GM23338 (cell line): Measurements from ENCODE around the gene CMC1. TPM values are rescaled to one million over a fixed set of nuclear protein-coding genes. Genes with fewer than 3 reads are reported as not detected.
"Not testable (repeated sequence)": the region's sequence is repeated elsewhere in the genome, so short reads cannot be mapped to it uniquely, and the experiment has no call there.

Source experiments
- ATAC-seq: fragments of 200-7000 bp; cut with Tn5 transposase; 3 replicates; pipeline ENCODE4 v1.9.1; 2020
- DNase-seq: peaks from one replicate; pipeline ENCODE4 v3.0.0-alpha.2; 2015; ENCODE audit warnings: low spot score
- H2AFZ ChIP-seq: fragments of 200-600 bp; sonication (generic); 2 replicates; pipeline ENCODE4 v1.8.0; 2016; ENCODE audit warnings: antibody characterized with exemption, mild to moderate bottlenecking, moderate library complexity
- H3F3A ChIP-seq: fragments of 200-600 bp; sonication (generic); replicated peaks from 2 replicates; pipeline ENCODE4 v1.8.0; 2017; ENCODE audit warnings: antibody characterized with exemption, mixed run types, low read depth
- H3K27ac ChIP-seq: fragments of 200-600 bp; sonication (generic); 2 replicates; pipeline ENCODE4 v1.6.1; 2016; ENCODE audit warnings: low read depth
- H3K27me3 ChIP-seq: fragments of 200-600 bp; sonication (generic); 2 replicates; pipeline ENCODE4 v1.8.0; 2016; ENCODE audit warnings: mild to moderate bottlenecking, mixed run types, moderate library complexity; ENCODE audit not compliant: insufficient read depth
- H3K36me3 ChIP-seq: fragments of 200-600 bp; sonication (generic); 2 replicates; pipeline ENCODE4 v1.8.0; 2016; ENCODE audit warnings: mild to moderate bottlenecking; ENCODE audit not compliant: insufficient read depth
- H3K4me1 ChIP-seq: fragments of 200-600 bp; sonication (generic); 2 replicates; pipeline ENCODE4 v1.8.0; 2016; ENCODE audit warnings: mild to moderate bottlenecking, moderate library complexity; ENCODE audit not compliant: insufficient read depth
- H3K4me2 ChIP-seq: fragments of 200-600 bp; sonication (generic); 2 replicates; pipeline ENCODE4 v1.7.1; 2017; ENCODE audit warnings: mixed run types
- H3K4me3 ChIP-seq: fragments of 200-600 bp; sonication (generic); 2 replicates; pipeline ENCODE4 v1.6.1; 2016; ENCODE audit warnings: mixed run types
- H3K79me2 ChIP-seq: fragments of 200-600 bp; sonication (generic); replicated peaks from 2 replicates; pipeline ENCODE4 v1.8.0; 2017; ENCODE audit warnings: mild to moderate bottlenecking; ENCODE audit not compliant: insufficient read depth
- H3K9me2 ChIP-seq: fragments of 200-600 bp; sonication (generic); 2 replicates; pipeline ENCODE4 v1.8.0; 2017; ENCODE audit not compliant: insufficient read depth
- H4K20me1 ChIP-seq: fragments of 200-600 bp; sonication (generic); replicated peaks from 2 replicates; pipeline ENCODE4 v1.8.0; 2017; ENCODE audit warnings: mild to moderate bottlenecking; ENCODE audit not compliant: insufficient read depth
- H3K27ac Mint-ChIP-seq: 2 replicates; pipeline ENCODE4 v1.8.0; 2020; ENCODE audit warnings: inconsistent platforms, mild to moderate bottlenecking, moderate library complexity, mixed read lengths
- H3K27me3 Mint-ChIP-seq: 3 replicates; pipeline ENCODE4 v1.8.0; 2022; ENCODE audit warnings: low read depth, mild to moderate bottlenecking, moderate library complexity, mixed read lengths, inconsistent platforms; ENCODE audit not compliant: insufficient read depth, poor library complexity
- H3K36me3 Mint-ChIP-seq: 3 replicates; pipeline ENCODE4 v1.8.0; 2021; ENCODE audit warnings: low read depth, mild to moderate bottlenecking, inconsistent platforms, moderate library complexity, mixed read lengths
- H3K4me1 Mint-ChIP-seq: 3 replicates; pipeline ENCODE4 v1.8.0; 2020; ENCODE audit warnings: mild to moderate bottlenecking, inconsistent platforms, mixed read lengths
- H3K4me3 Mint-ChIP-seq: 3 replicates; pipeline ENCODE4 v1.8.0; 2021; ENCODE audit warnings: moderate library complexity, mild to moderate bottlenecking, inconsistent platforms, mixed read lengths
- H3K9me3 Mint-ChIP-seq: 3 replicates; pipeline ENCODE4 v1.8.0; 2020; ENCODE audit warnings: moderate library complexity, mild to moderate bottlenecking, inconsistent platforms, mixed read lengths
- ETS1 ChIP-seq: IDR thresholded peaks from 2 replicates; pipeline ENCODE4 v1.6.1; 2016; ENCODE audit warnings: antibody characterized with exemption
- EZH2 ChIP-seq: fragments of 200-600 bp; sonication (generic); IDR thresholded peaks from one replicate; pipeline ENCODE4 v1.8.0; 2017; ENCODE audit warnings: antibody characterized with exemption, mild to moderate bottlenecking, low read depth; ENCODE audit not compliant: unreplicated experiment
- EZH2phosphoT487 ChIP-seq: fragments of 200-600 bp; sonication (generic); IDR thresholded peaks from one replicate; pipeline ENCODE4 v1.8.1; 2018; ENCODE audit warnings: antibody characterized with exemption; ENCODE audit not compliant: unreplicated experiment
- JUNB ChIP-seq: IDR thresholded peaks from one replicate; pipeline ENCODE4 v1.6.1; 2016; ENCODE audit warnings: antibody characterized with exemption; ENCODE audit not compliant: unreplicated experiment
- STAT1 ChIP-seq: IDR thresholded peaks from one replicate; pipeline ENCODE4 v1.6.1; 2016; ENCODE audit warnings: antibody characterized with exemption; ENCODE audit not compliant: unreplicated experiment
- polyA plus RNA-seq: library from polyadenylated mRNA; unstranded; fragments of >200 nt; fragmentation: Nextera tagmentation; extraction: Ambion mirVana; gene quantifications from 2 replicates; pipeline ENCODE4 v1.2.1, GENCODE V29; 2016
- total RNA-seq: library from RNA; depleted of rRNA; stranded (reverse); fragments of >200 nt; shearing (Covaris generic); gene quantifications from 2 replicates; pipeline ENCODE4 v1.2.3, GENCODE V29; 2014
- TF ChIP-seq, protein P1 (sequence below), 2 experiments: fragments of 200-600 bp in 1 of 2; sonication (generic) in 1 of 2; conservative IDR thresholded peaks; 2 replicates each; pipeline versions ENCODE4 v1.5.1 to v1.6.1; 2016 to 2017; ENCODE audit warnings: antibody characterized with exemption in 2 of 2, low read depth in 2 of 2, mild to moderate bottlenecking in 2 of 2, moderate library complexity in 1 of 2
- TF ChIP-seq, protein P2 (sequence below): fragments of 250-450 bp; sonication (Bioruptor Pico); IDR thresholded peaks from 2 replicates; pipeline ENCODE4 v1.5.0; 2020; ENCODE audit warnings: mild to moderate bottlenecking, moderate library complexity

The CMC1 gene
- total and polyA plus RNA-seq, 2 experiments from 2014 or later = 9.2 to 144 TPM

DNA sequence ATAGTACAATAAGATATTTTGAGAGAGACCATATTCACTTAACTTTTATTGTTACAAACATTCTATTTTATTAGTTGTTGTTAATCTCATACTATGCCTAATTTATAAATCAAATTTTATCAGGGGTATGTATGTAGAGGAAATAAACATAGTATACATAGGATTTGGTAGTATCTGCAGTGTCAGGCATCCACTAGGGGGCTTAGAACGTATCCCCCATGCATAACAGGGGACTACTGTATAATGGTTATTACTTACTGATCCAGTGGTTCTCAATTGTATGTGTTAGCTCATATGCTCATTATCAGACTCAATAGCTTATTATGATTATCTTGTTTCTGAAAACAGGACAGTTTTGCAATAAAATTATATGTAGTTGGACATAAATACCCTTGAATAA, 27.6 kb downstream of the CMC1 start:
- no peak for TF ChIP-seq EZH2phosphoT487
- TF ChIP-seq EZH2 = no peak
- TF ChIP-seq, protein P1, sequence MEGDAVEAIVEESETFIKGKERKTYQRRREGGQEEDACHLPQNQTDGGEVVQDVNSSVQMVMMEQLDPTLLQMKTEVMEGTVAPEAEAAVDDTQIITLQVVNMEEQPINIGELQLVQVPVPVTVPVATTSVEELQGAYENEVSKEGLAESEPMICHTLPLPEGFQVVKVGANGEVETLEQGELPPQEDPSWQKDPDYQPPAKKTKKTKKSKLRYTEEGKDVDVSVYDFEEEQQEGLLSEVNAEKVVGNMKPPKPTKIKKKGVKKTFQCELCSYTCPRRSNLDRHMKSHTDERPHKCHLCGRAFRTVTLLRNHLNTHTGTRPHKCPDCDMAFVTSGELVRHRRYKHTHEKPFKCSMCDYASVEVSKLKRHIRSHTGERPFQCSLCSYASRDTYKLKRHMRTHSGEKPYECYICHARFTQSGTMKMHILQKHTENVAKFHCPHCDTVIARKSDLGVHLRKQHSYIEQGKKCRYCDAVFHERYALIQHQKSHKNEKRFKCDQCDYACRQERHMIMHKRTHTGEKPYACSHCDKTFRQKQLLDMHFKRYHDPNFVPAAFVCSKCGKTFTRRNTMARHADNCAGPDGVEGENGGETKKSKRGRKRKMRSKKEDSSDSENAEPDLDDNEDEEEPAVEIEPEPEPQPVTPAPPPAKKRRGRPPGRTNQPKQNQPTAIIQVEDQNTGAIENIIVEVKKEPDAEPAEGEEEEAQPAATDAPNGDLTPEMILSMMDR (conservative IDR thresholded peaks at IDR 0.05; ENCODE audit: low read depth in 2 of 2) = peak; percentile 39 to 52
- no peak overlapping the region for H2AFZ ChIP-seq
- no peak overlapping the region for H3K4me3 ChIP-seq
- H3K36me3 ChIP-seq = no peaks in the 10 kb centered on the region; the same call in 1 of the 2 replicates
- no peak overlapping the region for H3K4me3 Mint-ChIP-seq
- H3K9me2 ChIP-seq = no peaks in the 10 kb centered on the region
- no peaks in the 10 kb centered on the region for H3K27me3 Mint-ChIP-seq
- ATAC-seq (no peak), DNase-seq (no peak)
- H3K27ac Mint-ChIP-seq = no peak overlapping the region
- no peaks in the 10 kb centered on the region for H3F3A ChIP-seq
- H3K4me2 ChIP-seq = no peak overlapping the region
- H3K4me1 Mint-ChIP-seq = no peaks in the 10 kb centered on the region
- H4K20me1 ChIP-seq = no peaks in the 10 kb centered on the region
- peaks cover 14% of the 10 kb centered on the region for H3K79me2 ChIP-seq
- H3K9me3 Mint-ChIP-seq = peaks cover 28% of the 10 kb centered on the region
- H3K36me3 Mint-ChIP-seq = peaks cover 47% of the 10 kb centered on the region
- H3K4me1 ChIP-seq = no peaks in the 10 kb centered on the region
- no peak overlapping the region for H3K27ac ChIP-seq
- H3K27me3 ChIP-seq = no peaks in the 10 kb centered on the region

GRCh38 chr3:28269884-28270283, 28.5 kb downstream of the CMC1 start:
- not testable (repeated sequence) for H3K4me1 Mint-ChIP-seq, H3K9me2 ChIP-seq, H2AFZ ChIP-seq, H3F3A ChIP-seq, DNase-seq, H3K27me3 ChIP-seq, H3K36me3 ChIP-seq, H3K4me2 ChIP-seq, H3K27ac Mint-ChIP-seq, H3K4me3 ChIP-seq, ATAC-seq, H4K20me1 ChIP-seq, H3K27me3 Mint-ChIP-seq, H3K4me3 Mint-ChIP-seq, H3K27ac ChIP-seq, H3K4me1 ChIP-seq
- peaks cover 56% of the 10 kb centered on the region for H3K36me3 Mint-ChIP-seq
- peaks cover 31% of the 10 kb centered on the region for H3K9me3 Mint-ChIP-seq
- H3K79me2 ChIP-seq = peaks cover 14% of the 10 kb centered on the region

GRCh38 chr3:28273837-28274236, 32.4 kb downstream of the CMC1 start:
- H3K27ac ChIP-seq = no peak overlapping the region
- no peak overlapping the region for H3K4me3 ChIP-seq
- Mint-ChIP-seq H3K27ac (no peak overlapping the region), H3K27me3 (no peaks in the 10 kb centered on the region), H3K4me1 (peaks cover under 1% of the 10 kb centered on the region; the same call in 1 of the 3 replicates), H3K4me3 (no peak overlapping the region), H3K36me3 (peaks cover 59% of the 10 kb centered on the region), H3K9me3 (peaks cover 31% of the 10 kb centered on the region)
- H3K4me1 ChIP-seq = no peaks in the 10 kb centered on the region
- no peaks in the 10 kb centered on the region for H3K27me3 ChIP-seq
- ATAC-seq = no peak
- DNase-seq = no peak
- H3F3A ChIP-seq = no peaks in the 10 kb centered on the region
- no peak overlapping the region for H2AFZ ChIP-seq
- no peaks in the 10 kb centered on the region; the same call in 1 of the 2 replicates for H3K36me3 ChIP-seq
- H3K9me2 ChIP-seq = peaks cover 3% of the 10 kb centered on the region; the same call in 1 of the 2 replicates
- H4K20me1 ChIP-seq = no peaks in the 10 kb centered on the region
- H3K4me2 ChIP-seq = no peak overlapping the region
- peaks cover 14% of the 10 kb centered on the region for H3K79me2 ChIP-seq
- TF ChIP-seq ETS1 (no peak), JUNB (no peak), STAT1 (no peak)
- TF ChIP-seq, protein P2, sequence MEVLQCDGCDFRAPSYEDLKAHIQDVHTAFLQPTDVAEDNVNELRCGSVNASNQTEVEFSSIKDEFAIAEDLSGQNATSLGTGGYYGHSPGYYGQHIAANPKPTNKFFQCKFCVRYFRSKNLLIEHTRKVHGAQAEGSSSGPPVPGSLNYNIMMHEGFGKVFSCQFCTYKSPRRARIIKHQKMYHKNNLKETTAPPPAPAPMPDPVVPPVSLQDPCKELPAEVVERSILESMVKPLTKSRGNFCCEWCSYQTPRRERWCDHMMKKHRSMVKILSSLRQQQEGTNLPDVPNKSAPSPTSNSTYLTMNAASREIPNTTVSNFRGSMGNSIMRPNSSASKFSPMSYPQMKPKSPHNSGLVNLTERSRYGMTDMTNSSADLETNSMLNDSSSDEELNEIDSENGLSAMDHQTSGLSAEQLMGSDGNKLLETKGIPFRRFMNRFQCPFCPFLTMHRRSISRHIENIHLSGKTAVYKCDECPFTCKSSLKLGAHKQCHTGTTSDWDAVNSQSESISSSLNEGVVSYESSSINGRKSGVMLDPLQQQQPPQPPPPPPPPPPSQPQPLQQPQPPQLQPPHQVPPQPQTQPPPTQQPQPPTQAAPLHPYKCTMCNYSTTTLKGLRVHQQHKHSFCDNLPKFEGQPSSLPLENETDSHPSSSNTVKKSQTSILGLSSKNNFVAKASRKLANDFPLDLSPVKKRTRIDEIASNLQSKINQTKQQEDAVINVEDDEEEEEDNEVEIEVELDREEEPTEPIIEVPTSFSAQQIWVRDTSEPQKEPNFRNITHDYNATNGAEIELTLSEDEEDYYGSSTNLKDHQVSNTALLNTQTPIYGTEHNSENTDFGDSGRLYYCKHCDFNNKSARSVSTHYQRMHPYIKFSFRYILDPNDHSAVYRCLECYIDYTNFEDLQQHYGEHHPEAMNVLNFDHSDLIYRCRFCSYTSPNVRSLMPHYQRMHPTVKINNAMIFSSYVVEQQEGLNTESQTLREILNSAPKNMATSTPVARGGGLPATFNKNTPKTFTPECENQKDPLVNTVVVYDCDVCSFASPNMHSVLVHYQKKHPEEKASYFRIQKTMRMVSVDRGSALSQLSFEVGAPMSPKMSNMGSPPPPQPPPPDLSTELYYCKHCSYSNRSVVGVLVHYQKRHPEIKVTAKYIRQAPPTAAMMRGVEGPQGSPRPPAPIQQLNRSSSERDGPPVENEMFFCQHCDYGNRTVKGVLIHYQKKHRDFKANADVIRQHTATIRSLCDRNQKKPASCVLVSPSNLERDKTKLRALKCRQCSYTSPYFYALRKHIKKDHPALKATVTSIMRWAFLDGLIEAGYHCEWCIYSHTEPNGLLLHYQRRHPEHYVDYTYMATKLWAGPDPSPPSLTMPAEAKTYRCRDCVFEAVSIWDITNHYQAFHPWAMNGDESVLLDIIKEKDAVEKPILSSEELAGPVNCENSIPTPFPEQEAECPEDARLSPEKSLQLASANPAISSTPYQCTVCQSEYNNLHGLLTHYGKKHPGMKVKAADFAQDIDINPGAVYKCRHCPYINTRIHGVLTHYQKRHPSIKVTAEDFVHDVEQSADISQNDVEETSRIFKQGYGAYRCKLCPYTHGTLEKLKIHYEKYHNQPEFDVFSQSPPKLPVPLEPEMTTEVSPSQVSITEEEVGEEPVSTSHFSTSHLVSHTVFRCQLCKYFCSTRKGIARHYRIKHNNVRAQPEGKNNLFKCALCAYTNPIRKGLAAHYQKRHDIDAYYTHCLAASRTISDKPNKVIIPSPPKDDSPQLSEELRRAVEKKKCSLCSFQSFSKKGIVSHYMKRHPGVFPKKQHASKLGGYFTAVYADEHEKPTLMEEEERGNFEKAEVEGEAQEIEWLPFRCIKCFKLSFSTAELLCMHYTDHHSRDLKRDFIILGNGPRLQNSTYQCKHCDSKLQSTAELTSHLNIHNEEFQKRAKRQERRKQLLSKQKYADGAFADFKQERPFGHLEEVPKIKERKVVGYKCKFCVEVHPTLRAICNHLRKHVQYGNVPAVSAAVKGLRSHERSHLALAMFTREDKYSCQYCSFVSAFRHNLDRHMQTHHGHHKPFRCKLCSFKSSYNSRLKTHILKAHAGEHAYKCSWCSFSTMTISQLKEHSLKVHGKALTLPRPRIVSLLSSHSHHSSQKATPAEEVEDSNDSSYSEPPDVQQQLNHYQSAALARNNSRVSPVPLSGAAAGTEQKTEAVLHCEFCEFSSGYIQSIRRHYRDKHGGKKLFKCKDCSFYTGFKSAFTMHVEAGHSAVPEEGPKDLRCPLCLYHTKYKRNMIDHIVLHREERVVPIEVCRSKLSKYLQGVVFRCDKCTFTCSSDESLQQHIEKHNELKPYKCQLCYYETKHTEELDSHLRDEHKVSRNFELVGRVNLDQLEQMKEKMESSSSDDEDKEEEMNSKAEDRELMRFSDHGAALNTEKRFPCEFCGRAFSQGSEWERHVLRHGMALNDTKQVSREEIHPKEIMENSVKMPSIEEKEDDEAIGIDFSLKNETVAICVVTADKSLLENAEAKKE (CRISPR knock-in tag) = no peak
